Epidermal melanocyte (primary cell): ENCODE measurements around the gene VPS54.
"Not testable (repeated sequence)": the region's sequence is repeated elsewhere in the genome, so short reads cannot be mapped to it uniquely, and the experiment has no call there.

Experiments
- DNase-seq: peaks from one replicate; pipeline ENCODE4 v3.0.0; 2011; ENCODE audit warnings: low spot score; ENCODE audit not compliant: insufficient read length

VPS54 gene

DNA sequence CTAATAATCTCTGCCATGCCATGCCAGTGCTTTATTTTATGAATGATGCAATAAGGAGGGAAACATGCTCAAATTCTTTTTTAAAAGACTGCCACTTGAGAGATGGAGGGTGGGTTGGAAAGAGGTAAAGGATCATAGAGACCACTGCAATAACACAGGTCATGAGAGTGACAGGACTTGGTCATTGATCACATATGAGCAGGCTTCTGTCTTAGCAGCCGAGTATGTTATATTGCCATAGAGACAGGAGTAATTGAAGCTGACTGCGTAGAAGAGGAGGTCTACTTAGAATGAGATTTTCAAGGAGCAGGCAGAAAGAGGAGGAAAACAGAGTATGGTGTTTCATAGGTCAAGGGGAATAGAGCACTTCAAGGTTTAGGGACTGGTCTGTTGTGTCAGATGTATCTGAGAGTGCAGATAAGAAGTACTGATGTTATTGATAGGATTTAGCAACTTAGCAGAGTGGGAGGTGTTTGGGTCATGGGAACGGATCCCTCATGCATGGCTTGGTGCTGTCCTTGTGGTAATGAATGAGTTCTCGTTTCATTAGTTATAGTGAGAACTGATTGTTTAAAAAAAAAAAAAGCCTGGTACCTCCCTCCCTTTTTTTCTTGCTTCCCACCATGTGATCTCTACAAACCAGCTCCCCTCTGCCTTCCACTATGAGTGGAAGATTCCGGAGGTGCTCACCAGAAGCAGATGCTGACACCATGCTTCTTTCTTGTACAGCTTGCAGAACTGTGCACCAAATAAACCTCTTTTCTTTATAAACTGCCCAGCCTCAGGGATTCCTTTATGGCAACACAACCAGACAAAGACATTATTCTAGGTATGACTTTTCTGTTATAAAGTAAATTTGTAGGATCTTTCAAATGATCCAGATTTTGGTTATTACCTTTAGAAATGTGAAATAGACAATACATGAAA, 144.8 kb downstream of the VPS54 start:
- no peak for DNase-seq

DNA sequence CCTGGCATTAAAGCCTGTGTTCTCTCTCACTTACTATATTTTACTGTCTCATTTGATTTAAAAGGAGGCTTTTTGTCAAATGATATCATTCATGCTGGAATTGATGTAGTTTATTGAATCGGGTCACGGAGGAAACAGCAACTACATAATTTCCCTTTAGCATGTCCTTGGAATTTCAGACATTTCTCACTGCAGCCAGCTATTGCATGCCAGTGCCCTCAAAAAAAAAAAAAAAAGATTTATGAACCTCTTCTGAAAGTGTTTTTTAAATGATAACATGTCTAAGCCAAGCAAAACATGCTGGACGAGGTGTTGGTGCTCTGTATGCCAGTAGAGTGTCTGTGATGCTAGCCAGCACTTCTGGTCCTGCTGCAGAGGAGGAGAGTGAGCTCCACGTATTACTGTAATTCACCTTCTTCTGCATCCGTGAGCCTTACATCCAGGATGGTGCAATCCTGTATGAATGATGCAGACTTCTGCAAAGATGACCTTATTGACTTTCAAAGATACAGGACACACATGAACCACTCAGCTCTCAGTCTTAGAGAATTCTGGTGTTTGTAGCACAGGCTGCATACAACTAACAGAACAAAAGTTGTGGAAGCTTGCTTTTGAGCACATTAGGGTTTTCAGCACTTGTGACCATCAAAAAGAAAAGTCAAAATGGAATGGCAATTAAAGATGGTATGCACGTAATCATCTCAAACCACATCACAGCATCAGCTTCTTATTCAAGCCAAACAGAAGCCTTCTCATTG, 146.5 kb downstream of the VPS54 start:
- DNase-seq, result no peak

DNA sequence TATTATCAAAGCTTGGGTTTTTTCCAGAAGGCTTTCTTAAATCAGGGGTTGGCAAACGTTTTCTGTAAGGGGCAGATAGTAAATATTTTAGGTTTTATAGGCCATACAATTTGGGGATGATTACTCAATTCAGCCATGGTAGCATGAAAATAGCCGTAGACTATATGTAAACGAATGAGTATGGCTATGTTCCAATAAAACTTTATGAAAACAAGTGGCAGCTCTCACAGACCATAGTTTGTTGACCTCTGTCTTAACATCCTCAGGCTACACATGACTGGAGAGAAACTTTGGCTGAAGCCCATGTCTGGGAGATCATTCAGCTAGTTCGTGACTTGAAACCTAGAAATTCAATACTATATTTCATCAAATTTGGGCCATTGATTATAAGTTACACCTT, 147.4 kb downstream of the VPS54 start:
- DNase-seq, result no peak

DNA sequence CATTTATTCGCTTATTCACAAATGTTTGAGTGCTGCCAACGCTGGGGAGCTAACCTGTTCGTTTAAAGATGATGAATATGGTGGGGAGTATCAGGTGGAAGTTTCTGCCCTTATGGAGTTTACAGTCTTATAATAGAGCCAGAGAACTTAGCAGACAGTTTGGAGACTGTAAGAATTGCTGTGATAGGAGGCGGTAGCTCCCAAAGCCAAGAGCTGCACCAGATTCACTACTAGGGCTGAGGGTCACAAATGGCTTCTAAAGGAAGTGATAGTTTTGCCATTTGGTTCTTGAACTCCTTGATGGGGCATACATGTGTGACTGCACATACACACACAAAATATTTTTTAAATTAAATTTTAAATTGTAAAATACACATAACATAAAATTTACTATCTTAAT, 148.5 kb downstream of the VPS54 start:
- DNase-seq, result no peak

DNA sequence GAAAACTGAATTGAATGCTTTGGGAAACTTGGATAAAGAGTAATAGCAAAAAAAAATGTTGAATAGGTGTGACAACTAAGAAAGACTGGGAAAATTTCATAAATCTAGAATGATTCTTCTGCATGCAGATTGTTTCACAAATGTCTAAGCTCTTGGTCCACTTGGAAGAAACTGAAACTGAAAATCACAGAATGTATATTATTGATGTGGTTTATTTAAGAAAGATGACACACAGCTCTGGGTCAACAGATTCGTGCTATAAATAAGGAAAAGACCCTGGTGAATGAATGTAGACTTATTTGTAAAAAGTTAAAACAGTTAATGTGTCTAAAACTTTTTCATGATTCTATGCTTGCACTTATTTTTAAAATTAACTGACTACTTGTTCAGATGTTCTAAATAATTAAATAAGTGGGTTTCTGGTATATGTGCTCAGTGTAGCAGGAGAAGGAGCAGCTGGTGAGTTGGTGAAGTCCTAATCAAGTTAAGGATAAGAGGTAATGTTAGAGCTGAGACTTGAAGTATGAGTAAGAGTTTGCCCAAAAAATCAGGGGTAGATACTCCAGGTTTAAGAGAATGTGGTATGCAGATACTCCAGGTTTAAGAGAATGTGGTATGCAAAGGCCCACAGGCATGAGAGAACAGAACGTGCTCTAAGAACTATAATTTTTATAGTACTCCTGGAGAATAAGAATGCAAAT, 153.1 kb downstream of the VPS54 start:
- DNase-seq, result no peak

- DNase-seq, result no peak
Observed at GRCh38 chr2:63865159-63865799, 153.9 kb downstream of the VPS54 start.

DNA sequence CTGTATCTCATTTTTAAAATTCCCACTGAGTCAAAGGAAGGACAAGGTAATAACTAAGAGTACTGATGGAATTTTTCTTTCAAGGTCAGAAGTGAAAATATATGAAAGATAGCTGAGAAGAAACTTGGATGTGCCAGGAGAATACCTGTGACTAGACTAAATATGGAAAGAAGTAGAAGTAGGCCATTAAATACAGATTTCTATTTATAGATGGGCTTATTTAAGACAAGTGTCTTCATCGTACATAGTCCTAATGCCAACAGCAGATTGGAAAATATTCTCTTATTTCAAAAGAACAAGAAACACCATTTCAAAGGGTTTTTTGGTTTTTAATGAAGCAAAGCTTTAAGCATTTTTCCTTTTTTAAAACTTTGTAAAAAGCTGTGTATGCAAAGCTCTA, 155.5 kb downstream of the VPS54 start:
- no peak for DNase-seq

GRCh38 chr2:63862806-63863205, 156.4 kb downstream of the VPS54 start:
- DNase-seq, result no peak

GRCh38 chr2:63861220-63861822, 157.9 kb downstream of the VPS54 start:
- no peak for DNase-seq

DNA sequence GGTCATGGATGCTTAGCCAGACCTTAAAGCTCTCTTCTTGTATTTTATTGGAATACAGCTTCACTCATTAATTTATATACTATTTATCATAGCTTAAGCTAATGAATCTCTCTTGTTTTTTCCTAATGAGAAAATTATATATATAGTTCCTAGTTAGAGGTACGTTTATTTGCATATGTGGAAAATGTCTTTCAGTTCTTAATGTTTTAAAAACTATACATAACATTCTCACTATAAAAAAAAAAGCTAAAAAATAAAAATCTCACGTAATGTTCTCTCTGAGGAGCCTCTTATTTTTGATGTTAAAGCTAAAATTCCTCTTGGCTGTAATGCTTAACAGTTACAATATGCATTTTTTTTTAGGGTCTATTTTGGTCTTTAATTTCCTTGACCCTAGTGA, 160.9 kb downstream of the VPS54 start:
- no peak for DNase-seq

GRCh38 chr2:63856303-63856603, 163.0 kb downstream of the VPS54 start:
- no peak for DNase-seq

DNA sequence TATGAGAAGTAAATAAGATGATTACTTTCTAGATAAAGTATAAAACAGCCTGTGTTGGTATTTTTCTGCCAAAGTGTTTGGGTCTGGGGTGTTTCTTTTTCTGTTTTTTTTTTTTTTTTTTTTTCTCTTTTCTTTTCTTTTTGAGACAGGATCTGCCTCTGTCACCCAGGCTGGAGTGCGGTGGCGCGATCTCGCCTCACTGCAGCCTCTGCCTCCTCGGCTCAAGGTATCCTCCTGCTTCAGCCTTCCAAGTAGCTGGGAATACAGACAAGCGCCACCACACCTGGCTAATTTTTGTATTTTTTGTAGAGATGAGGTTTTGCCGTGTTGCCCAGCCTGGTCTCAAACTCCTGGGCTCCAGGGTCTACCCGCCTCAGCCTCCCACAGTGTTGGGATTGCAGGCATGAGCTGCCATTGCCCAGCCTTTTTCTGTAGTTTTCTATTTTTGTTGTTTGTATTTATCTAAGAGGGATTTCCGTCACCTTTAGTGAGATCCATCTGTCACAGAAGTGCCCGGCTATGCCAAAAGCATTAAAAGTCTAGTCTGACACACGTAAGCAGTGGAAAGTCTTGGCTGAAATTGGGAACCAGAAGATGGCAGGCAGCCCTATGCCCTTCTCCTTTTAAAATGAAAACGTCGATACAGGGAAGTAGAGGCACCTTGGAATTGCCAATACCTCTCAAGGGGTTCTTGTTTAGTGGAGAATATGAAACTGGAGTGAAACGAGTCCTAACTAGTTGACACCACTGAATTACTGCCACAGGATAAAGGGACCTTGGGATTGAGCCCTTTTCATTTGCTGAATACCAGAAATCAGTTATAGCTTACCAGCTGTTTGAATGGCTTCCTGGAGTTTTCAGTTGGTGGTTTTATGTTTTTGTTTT, 163.6 kb downstream of the VPS54 start:
- DNase-seq, result no peak

GRCh38 chr2:63853527-63854310, 165.5 kb downstream of the VPS54 start:
- DNase-seq, result no peak

GRCh38 chr2:63851691-63852311, 167.4 kb downstream of the VPS54 start:
- DNase-seq, result no peak

- no peak for DNase-seq
Observed at GRCh38 chr2:63850649-63851048, 168.6 kb downstream of the VPS54 start.

- no peak for DNase-seq
Observed at GRCh38 chr2:63850204-63850571, 169.0 kb downstream of the VPS54 start.

DNA sequence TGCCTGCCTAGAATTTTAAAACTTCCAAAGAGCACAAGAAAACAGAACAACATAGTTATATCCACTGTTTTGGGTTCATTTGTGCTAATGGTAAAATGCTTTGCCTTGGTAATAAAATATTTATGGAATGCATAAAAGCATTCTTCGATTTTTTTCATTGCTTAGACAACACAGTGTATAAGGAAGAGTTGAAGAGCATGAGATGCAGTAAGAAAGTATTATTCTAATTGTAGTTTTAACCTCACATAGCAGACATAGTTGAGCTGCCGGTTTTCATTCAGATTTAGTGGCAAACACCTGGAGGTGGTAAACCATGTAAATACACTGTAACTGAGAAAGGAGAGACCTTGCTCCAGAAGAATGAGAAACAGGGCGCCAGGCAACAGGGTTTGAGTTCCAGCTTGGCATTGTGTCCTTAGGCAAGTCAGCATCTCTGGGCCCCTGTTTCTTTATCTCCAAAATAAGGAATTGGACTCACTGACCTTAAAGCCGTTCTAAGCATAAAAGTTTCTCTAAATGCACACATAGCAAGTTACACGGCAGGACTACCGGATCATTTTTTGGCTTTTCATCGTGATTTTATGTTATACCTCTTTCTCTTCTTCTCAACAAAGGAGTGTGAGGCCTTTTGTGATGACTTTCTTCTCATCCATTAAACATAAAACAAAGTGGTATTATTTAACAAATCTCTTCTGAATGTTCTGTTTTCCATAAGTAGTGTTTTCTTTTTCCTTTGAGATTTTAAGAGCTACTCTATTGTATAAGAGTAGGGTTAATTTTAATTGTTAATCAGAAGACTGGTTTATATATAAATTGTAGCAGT, 169.6 kb downstream of the VPS54 start:
- DNase-seq, result no peak

DNA sequence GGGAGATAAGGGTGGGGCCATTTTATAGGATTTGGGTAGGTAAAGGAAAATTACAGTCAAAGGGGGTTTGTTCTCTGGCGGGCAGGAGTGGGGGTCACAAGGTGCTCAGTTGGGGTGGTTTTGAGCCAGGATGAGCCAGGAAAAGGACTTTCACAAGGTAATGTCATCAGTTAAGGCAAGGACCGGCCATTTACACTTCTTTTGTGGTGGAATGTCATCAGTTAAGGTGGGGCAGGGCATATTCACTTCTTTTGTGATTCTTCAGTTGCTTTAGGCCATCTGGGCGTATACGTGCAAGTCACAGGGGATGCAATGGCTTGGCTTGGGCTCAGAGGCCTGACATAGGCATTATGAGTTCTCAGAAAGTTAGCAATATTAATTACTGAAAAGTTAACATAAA, 171.7 kb downstream of the VPS54 start:
- DNase-seq, result not testable (repeated sequence)
